GM18502 (cell line): ENCODE results near the gene IGSF9.

Source experiments
- ATAC-seq: cut with Tn5 transposase; IDR thresholded peaks from one replicate; pipeline ENCODE4 v1.9.1; 2021; ENCODE audit warnings: mild to moderate bottlenecking; ENCODE audit not compliant: unreplicated experiment, poor library complexity

The IGSF9 gene

GRCh38 chr1:159973350-159973940 lies 28.0 kb upstream of the IGSF9 start:
- ATAC-seq, result no peak

GRCh38 chr1:159972443-159973205 lies 27.2 kb upstream of the IGSF9 start:
- no peak for ATAC-seq

GRCh38 chr1:159970932-159971342 lies 25.5 kb upstream of the IGSF9 start:
- ATAC-seq, result no peak

DNA sequence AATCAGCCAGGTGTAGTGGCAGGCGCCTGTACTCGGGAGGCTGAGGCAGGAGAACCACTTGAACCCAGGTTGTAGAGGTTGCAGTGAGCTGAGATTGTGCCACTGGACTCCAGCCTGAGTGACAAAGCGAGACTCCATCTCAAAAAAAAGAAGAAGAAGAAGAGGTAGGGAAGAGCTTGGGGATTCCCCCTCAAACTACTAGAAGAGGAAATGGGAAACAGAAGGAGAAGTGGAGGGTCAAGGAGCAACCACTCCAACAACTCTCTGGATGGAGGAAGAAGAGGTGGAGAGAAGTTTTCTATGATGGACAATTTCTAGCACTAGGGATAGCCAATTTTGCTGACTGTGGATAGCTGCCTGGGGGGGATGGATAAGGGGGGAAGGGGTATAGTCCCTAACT lies 23.5 kb upstream of the IGSF9 start:
- ATAC-seq, result no peak

DNA sequence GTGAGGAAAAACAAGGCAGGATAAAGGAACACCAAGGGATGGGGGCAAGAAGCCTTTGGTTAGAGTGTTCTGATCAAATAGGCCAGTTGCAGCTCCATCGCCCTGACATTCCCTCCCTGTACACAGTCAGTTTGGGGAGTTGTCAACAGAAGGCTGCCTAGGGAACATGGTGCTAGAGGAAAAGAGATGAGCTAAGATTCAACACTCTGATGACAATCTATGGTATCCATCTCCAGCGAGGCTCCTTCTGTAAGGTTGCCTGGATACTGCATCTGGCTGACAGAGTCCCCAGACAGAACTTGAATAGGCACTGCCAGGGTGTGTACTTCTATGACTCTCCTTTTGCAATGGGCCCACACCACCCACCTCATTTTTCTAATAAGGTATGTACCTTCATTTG lies 19.9 kb upstream of the IGSF9 start:
- no peak for ATAC-seq

DNA sequence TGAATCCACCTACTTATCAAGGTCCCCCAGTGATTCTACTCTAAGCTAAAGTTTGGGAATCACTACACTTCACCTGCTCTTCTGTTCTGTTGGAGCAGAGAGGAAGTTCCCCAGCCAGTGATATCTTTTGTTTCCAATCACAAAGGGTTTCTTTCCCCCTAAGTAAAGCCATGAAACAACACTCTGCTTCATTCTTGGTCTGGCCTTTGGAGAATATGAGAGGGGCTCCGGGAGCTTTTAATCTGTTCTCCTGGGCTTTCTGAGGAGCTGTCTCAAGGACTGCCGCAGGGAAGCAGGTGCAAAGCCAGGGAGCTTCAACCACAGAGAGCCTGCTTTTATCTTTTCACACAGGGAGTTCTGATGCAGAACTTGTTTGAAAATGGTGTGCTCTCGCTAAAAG lies 18.7 kb upstream of the IGSF9 start:
- no peak for ATAC-seq

GRCh38 chr1:159962176-159962575 lies 16.8 kb upstream of the IGSF9 start:
- ATAC-seq, result no peak

GRCh38 chr1:159961636-159962035 lies 16.2 kb upstream of the IGSF9 start:
- no peak for ATAC-seq

GRCh38 chr1:159960721-159961381 lies 15.4 kb upstream of the IGSF9 start:
- ATAC-seq, result no peak

DNA sequence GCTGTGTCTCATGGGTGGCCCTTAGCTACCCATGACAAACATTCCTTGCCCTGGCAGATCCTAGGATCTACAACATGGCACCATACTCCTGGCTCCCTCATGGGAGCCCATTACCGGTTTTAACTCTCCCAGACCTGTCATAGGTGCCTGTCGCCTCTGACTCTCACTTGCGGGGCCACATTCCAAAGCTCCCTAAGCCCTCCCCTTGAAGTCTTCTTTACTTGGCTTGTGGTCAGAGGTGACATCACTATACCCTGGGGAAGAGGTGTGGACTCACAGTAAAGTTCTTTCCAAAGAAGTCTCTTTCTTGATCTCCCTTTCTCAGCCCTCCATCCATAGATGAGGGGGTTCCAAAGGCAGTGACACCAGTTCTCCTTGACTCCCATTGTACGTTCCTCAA lies 14.0 kb upstream of the IGSF9 start:
- ATAC-seq, result peak; percentile 16

GRCh38 chr1:159958719-159959380 lies 13.4 kb upstream of the IGSF9 start:
- peak; percentile 79 for ATAC-seq

DNA sequence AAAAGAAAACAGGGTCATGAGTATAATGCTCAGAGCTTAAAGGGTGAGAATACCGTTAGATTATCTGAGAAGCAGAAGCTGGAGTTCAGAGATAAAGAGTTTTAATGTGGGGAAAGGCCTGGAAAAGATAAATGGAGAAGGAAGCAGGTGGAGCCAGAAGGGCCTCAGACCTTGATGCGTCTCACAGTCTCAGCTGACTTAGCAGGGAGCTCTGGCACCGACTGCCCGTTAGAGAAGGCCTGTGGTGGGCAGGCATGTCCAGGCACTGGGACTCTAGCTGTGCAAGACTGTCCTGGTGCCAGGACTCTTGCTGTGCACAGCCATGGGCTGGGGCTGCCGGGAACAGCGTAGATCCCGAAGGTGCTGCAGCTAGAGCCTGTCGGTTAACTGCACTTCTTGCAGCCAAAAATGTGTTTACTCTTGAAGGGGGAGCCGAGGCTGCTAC lies 12.4 kb upstream of the IGSF9 start:
- no peak for ATAC-seq

- no peak for ATAC-seq
These were observed 10.0 kb upstream of the IGSF9 start for GRCh38 chr1:159955456-159955855.

DNA sequence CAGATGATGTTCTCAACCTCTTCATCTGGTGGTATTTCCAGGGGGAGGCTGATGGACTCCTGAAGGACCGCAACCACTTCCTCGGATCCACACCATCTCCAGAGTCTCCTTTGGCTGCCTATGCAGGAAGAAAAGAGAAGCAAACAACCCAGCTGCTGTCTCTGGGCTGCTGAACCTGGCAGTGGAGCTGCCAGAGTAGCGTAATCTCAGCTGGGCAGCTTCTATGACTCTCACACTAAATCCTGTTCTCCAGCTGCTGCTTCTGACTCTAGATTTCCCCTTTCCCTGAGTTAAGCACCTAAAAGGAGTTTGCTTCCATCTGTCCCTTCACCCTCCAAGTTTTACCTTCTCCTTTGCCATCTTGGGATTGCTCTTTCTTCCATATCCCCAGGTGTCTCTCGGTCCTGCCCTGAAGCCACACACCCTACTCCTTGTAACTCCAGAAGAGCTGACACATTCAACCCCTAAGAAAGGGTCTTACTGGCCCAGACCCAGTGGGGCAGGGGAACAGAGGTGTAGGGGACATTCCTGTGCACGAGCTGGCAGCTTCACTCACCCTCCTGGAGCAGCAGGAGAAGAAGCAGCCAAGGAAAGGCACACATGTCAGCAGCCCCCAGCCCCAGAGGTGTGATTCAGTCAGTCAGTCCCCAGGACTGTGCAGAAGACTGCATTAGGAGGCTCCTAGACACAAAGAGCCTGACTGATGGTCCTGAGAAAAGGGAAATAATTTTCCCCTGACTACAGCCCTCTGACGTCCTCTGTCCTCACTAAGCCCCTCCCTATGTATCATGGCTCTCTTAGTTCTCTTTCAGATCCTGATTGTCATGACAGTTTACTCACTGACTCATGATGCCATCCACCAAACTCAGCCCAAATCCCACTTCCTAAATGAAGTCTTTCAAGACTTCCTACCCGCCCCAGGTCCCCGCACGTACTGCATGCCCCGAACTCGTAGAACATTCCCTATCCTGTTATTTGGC lies 8.4 kb upstream of the IGSF9 start, which contains the start of gene SLAMF9:
Gene SLAMF9, minus strand, starts transcription at position 702 of the 980 bp plus-strand sequence. Its CDS starts 100 bp downstream, at position 602.
- no peak for ATAC-seq

GRCh38 chr1:159952932-159953331 lies 7.5 kb upstream of the IGSF9 start:
- ATAC-seq, result no peak

DNA sequence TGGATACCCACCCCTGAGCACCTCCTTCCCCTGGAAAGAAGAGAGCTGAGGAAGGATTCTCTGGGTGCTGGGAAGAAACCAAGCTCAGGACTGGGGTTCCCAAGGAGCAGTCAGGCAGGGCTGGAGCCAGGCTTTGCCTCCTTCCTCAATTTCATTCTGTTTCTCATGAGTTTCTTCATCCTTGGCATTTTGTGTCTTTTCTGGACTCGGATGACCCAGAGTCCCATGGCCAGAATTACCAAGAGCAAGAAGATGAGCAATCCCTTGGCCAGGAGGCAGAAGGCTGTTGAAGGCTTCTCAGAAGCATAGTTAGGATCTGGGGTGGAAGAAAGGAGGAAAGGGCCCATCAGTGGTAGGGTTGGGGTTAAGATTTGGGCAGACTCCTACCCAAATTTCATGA lies 6.1 kb upstream of the IGSF9 start:
- no peak for ATAC-seq

- no peak for ATAC-seq
These were observed 5.6 kb upstream of the IGSF9 start for GRCh38 chr1:159951016-159951415.

- no peak for ATAC-seq
These were observed 4.6 kb upstream of the IGSF9 start for GRCh38 chr1:159949981-159950381.

DNA sequence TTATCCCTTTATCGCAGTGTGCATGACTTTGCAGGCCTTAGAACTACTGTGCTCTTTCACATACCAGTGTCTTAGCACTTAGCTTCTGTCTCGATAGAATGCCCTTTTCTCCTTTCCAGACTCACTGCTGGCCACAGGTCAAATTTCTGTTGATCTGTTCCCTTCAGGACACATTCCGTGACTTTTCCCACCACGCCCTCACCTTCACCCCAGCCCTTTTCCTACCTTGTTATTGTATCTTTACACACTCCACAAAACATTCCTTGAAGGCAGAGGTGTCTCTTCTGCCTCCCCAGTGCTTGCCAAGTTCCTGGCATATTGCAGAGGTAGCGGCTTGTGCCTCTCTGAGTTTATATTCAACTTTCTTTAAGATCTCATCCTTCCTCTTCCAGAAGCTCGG lies 3.7 kb upstream of the IGSF9 start:
- no peak for ATAC-seq

DNA sequence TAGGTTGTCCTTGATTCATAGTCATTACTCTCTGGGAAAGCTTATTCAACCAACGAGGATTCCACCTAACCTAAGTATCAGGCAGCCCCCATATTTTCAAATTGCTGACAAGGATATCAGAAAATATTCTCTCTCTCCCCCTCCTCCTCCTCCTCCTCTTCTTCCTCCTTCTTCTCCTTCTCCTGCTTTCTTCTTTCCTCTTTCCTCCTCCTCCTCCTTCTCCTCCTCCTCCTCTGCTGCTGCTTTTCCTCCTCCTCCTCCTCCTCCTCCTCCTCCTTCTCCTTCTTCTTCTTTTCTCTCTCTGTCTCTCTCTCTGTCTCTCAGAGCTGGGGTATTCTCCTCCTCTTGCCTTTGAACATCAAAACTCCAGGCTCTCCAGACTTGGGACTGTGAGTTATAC lies 2.5 kb upstream of the IGSF9 start:
- ATAC-seq, result no peak
